HG03442 (cell line): ENCODE data around the gene ALLC.

Experiments used
- ATAC-seq: cut with Tn5 transposase; IDR thresholded peaks from one replicate; pipeline ENCODE4 v1.9.1; 2021; ENCODE audit warnings: mild to moderate bottlenecking, moderate library complexity; ENCODE audit not compliant: unreplicated experiment

The ALLC gene

GRCh38 chr2:3639015-3639630, 18.9 kb upstream of the ALLC start:
- ATAC-seq, result no peak

GRCh38 chr2:3639653-3640052, 18.3 kb upstream of the ALLC start:
- no peak for ATAC-seq

- no peak for ATAC-seq
Measured at GRCh38 chr2:3641181-3641580, 16.8 kb upstream of the ALLC start.

GRCh38 chr2:3641841-3642421, 16.1 kb upstream of the ALLC start:
- ATAC-seq, result no peak

GRCh38 chr2:3642521-3643215, 15.3 kb upstream of the ALLC start:
- ATAC-seq, result no peak

- ATAC-seq, result no peak
Measured at GRCh38 chr2:3643371-3644245, 14.4 kb upstream of the ALLC start.

- ATAC-seq, result peak; percentile 59
Measured at GRCh38 chr2:3644246-3644525, 13.8 kb upstream of the ALLC start.

- no peak for ATAC-seq
Measured at GRCh38 chr2:3644891-3645605, 13.0 kb upstream of the ALLC start.

- ATAC-seq, result no peak
Measured at GRCh38 chr2:3645745-3646389, 12.1 kb upstream of the ALLC start.

GRCh38 chr2:3646446-3646845, 11.6 kb upstream of the ALLC start:
- ATAC-seq, result no peak

GRCh38 chr2:3647246-3647645, 10.8 kb upstream of the ALLC start:
- ATAC-seq, result no peak

- no peak for ATAC-seq
Measured at GRCh38 chr2:3647831-3648651, 10.0 kb upstream of the ALLC start.

GRCh38 chr2:3648652-3649177, 9.3 kb upstream of the ALLC start:
- ATAC-seq, result no peak

GRCh38 chr2:3649581-3649980, 8.4 kb upstream of the ALLC start:
- no peak for ATAC-seq

GRCh38 chr2:3650140-3650920, 7.7 kb upstream of the ALLC start:
- no peak for ATAC-seq

- ATAC-seq, result peak; percentile 86
Measured at GRCh38 chr2:3651691-3652648, 6.0 kb upstream of the ALLC start.

GRCh38 chr2:3652896-3653625, 4.9 kb upstream of the ALLC start:
- no peak for ATAC-seq
